DMS53 treated with DMSO at 0.1 percent for 48 hours (cell line): ENCODE results near the gene SLC9A9.
"Not testable (repeated sequence)": the region's sequence is repeated elsewhere in the genome, so short reads cannot be mapped to it uniquely, and the experiment has no call there.

Experiments
- DNase-seq: peaks from one replicate; lab custom pipeline; 2025; ENCODE audit not compliant: unreplicated experiment; lab: John Stamatoyannopoulos, UW

The SLC9A9 gene

DNA sequence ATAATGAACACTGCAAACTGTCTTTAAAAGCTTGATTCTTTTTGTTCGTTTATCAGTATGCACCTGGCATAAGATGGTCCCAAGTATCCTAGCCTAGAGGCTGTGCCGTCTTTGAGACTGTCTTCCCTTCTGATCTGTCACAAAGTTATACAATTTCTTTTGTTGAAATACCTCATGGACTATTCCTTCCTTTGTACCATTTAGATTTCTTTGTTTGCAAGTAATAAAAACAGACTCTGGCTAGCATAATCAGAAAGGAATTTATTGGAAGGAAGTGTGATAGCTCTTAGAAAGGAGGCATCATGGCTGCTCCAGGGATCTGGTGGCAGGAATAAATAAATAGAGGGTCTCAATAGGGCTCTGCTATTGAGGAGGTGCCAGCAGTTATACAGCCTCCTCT lies 280.4 kb downstream of the SLC9A9 start:
- no peak for DNase-seq

DNA sequence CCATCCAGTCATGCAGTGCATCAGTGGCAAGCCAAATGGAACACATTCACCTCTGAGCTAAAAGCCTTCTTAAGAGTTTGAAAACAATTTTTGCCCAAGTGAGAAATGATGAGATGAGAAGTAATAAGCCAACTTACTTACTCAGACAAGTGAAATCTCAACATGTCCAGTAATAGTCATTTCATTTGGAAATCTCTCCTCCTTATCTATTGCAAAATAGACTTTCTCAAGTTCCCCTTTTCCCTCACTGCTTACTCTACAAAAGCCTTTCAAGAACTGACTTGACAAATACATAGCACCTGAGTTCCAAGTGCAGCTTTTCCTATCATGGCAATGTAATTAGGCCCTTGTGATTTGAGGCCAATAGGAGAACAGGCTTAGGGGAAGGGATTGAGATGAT lies 282.3 kb downstream of the SLC9A9 start:
- no peak for DNase-seq

DNA sequence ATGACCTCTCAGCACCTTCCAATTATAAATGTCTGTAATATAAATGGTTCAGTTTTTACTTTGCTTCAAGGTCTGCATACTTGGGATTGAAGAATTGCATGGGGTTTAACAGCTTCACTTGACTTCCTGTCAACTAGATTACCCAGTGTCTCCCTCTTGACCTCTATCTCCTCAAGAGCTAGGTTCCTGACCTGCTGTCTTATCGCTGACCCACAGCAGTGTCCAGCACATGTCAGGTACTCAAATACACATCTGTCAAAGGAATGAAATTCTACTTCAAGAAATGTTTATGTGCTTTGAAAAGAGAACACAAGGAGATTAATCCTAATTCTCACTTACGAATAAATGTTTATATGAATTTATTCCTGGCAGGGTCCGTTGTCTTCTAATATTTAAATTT lies 284.5 kb downstream of the SLC9A9 start:
- no peak for DNase-seq

DNA sequence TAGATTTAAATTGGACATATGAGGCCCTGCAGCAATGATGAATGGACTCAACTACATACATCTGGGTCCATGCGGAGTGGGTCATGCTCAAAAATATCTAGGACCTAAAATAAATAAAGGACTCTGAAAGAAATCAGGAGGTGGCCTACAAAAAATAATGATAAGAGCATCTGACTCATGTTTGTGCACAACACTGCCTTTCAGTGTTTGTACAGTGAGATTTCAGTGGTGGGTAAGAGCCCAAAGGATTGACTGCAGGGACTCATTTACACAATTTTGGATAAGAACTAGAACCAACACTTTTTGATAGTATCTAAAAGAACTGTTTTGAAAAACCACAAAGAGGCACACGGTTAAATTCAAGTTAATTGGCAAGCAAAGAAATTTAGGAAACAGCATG lies 285.5 kb downstream of the SLC9A9 start:
- no peak for DNase-seq

DNA sequence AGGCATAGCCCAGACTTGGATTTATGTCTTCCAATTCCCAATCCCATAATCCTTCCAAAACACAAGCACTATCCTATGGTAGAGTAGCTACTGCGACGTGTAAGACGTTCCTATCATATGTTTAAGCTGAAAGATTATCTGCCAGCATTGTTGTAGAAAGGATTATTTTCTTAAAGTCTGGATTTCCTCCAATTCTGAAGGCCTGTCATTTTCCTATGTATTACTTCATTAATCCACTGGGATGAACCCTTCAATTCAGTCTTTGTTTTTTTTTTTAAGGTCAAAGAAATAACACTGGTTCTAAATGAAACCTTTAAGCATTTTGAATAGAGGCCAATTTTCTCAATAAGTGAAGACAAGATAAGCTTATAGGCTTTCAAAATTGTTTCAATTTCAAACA lies 289.0 kb downstream of the SLC9A9 start:
- no peak for DNase-seq

DNA sequence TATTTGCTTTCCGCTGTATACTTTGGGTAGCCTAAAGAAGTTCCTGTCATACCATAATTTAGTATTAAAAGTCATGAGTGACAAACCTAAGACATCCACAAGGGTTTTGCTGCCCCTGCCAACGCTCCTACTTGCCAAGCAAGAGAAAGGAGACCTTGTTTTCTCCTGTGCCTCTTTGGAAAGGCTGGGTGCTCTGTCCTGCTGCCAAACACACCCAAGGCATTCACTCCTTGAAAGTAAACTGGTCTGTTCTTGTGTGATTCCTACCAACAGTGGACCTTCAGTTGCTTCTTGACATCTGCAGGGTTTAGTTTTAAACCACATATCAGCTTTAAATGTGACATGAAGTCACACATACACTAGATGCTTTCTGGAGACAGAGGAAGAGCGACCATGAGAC lies 295.4 kb downstream of the SLC9A9 start:
- no peak for DNase-seq

DNA sequence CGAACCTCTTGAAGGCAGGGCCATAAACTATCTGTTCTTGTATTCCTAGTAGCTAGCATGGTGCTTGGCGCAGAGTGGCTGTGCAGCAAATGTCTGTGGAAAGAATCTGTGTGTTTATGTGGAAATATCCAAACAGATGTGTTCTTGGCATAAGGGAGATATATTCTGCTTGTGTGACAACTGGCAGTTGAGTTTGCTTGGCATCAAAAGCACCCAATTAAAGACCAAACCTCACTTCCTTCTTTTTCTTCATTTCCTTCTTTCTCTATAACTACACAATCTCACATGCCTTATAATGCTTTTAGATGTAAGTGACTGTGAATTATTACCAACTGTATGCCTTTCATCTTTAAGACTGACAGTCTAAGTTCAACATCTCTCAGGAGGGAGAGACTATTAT lies 296.5 kb downstream of the SLC9A9 start:
- DNase-seq, result no peak

DNA sequence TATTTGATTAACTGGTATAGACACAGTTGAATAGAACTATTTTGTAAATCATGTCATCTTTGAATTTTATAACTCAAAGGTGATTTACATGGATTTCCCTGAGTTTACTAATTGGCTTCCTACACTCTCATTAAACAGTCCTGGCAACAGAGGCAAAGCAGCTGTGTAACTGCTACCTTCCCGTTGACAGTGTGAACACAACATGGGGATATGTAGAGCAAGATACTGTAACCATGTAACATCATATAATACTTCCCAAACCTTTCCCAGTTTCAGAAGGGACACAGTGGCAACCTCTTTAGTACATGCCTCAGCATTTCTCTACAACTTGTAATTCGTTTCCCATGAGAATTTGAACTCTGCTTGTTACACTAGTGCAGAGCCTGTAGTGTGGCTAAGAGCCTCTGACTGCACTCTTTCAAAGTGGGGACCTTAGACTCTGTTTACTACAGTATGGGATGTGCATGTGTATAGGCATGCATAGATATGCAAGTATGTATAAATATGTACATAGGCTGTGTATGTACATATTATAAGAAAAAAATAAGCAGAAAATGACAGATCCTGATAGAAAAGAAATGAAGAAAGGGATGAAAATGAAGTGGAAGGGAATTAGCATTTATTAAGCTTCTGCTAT lies 299.3 kb downstream of the SLC9A9 start:
- DNase-seq, result no peak

DNA sequence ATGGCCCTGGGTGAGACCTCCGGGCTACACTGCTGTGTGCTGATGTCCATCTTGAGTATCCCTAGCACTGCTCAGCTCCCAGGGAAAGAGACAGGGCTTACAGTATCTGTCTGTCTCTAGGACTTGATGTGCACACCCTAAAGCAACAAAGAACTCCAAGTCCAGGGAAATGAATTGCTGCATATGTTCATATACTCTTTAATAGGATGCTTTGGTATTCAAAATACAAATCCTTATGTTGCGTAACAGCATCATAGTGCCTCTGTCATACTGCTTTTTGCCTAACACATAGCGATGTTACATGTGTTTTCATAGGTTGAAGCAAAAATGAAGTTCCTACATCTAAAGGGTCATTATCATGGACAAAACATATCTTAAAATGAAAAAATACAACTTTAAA lies 299.9 kb downstream of the SLC9A9 start:
- no peak for DNase-seq

DNA sequence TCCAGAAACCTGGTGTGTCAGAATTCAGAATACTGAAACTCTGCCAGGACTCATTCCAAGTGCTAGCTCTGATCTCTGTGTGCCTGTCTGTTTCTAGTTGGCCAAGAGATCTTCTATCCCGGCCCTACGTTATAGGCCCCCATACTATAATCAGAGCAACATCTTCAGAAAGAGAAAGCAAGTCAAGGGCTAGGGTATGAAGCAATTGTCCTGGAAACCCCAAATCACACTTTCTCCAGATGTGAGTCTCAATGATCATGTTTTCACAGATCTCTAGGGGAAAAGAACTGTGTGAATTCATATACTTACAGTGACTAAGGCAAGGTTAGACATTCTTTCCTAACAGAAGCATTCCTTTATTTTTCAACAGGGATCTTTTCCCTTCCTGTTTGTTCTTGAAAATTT lies 309.7 kb downstream of the SLC9A9 start:
- no peak for DNase-seq

DNA sequence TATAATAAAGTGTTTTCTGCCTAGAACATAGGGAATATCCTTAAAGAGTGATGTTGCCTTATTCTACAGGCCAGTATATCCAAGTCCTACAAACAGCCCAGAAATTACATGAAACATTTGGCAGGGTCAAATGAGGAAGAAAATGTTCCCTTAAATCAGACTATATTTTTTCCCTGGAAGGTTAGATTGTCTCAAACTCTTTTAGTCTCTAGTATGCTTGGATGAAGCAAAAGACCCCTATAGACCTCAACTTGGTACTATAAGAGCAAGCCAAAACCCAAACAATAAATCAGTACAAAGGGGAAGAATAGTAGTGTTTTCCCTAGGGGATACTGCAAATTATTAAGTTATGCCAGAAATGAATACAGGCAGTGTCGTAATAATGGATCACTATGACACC lies 310.2 kb downstream of the SLC9A9 start:
- no peak for DNase-seq

DNA sequence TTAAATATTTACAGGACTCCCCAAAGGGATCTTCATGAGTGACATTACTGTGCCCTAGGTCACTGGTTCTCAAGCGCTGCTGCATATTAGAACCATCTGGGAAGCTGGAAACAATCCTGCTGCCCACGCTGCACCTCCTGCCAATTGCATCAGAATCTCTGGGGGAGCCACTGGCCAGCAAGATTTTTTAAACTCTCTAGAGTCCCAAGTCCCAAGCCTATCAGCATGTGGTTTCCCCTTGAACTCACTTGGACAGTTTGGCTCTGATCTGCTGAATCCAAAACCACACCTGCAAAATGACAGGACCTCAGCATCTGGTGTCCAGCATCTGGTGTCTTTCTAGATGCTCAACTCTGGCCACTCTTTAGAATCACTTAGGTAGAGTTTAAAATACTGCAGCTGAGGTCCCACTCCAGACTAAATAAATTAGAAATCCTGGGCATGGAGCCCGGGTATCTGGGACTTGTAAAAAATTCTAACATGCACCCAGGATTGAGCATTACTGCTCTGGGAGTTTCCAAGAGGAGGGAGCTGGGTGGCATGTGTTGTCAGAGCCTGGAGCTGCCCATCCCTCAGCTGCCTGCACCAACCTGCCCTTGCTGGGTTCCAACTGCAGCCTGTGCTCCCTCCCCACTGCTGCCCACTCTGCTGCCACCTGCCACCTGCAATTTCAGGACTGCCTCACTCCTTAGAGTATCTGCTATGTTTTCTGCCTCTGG lies 311.3 kb downstream of the SLC9A9 start:
- DNase-seq, result no peak

DNA sequence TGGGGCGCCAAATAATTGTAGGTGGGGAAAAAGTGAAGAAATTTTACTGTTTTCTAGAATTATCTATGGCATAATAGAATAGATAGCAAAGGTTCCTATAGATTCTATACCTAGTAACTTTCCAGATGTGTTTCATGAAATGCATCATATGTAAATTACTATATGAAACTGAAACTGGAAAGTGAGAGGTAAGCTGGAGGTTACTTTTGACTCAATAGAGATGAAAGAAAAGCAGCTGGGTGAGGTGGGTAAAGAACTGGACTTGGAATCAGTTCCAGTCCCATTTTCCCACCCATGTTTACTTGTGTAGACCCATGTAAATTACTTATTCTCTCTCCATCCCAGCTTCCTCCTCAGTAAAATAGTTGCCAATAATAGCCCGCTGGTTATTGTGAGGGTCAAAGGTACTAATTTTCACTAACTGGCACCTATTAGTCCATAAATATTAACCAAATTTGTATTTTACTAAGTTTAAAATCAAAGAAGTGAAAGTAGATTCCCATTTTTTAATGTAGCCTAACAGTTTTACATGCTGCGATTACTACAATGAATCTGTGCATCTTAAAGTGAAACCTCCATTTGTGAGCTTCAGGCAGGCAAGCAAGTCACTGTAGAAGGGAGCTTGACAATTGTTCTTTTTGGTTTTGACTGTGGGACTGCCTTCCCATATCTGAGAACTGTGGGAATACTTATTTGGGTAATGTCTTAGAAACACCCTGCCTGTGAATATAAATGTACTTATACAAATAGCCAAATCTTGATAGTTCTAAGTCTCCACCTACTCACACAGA lies 312.1 kb downstream of the SLC9A9 start:
- no peak for DNase-seq

DNA sequence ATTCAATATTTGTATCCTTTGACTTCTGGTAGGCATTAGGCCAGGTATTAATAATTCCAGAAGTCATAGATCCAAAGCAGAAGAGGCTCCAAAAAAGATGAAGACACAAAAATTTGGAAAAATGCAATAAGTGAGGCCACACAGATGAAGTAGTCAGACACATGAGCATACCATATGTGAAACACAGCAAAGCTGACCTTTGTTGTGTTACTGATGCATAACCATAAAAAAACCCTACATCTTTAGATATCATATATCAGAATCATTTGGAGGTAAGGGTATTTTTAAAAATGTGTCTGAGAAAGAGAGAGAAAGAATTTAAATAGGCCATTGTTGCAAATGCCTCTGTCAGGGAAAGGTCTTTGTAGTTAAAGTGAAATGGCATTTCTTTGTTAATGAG lies 314.9 kb downstream of the SLC9A9 start:
- no peak for DNase-seq

DNA sequence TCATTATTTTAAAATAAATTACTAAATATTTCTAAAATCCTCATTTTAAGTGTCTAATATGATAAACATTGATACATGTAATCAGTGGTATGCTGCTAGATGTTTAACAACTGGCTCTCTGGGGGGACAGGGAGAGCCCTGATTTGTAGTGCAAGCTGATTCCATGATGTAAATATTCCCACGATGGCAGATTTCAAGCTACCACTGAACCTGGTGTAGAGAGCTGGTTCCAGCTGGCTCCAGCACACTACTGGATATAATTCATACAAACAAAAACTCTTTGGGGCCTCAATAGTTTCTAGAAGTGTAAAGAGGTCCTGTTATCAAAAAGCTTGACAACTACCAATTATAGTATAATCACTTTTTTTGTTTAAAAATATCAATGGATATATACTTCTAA lies 316.2 kb downstream of the SLC9A9 start:
- DNase-seq, result no peak

DNA sequence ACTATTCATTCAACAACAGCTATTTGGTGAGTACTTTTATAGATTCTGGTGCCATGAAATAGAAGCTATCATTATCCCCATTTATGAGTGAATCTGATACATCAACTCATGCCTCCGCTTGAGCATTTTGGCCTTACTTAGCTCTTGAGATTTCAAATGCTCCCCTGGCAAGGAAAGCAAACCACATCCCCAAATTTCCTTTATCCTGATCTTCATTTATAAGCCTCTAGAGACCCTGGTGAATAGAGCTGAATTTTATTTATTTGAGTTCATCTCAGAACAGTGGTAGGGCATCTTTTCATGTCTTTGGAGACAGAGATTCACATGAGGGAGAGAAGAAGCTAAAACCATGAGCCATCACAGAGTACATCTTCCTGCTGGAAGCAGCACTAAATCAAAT lies 317.2 kb downstream of the SLC9A9 start:
- no peak for DNase-seq

DNA sequence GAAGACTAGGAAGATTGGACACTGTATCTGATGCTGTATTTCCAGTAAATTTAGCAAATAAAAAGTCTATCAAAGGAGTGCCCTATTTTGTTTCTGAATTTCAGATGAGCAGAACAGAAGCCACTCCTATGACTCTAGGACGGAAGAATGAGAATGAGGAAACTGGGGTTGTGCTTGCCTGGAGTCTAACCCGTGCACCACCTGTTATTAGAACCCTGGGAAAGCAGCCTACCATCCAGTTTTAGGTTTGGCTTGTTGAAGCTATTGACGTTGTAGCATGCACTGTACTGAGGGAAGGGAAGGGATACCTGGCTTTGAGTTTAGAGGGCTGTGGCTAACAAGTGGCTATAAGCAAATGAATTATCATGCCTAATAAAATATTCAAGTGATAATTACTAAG lies 318.5 kb downstream of the SLC9A9 start:
- DNase-seq, result no peak

DNA sequence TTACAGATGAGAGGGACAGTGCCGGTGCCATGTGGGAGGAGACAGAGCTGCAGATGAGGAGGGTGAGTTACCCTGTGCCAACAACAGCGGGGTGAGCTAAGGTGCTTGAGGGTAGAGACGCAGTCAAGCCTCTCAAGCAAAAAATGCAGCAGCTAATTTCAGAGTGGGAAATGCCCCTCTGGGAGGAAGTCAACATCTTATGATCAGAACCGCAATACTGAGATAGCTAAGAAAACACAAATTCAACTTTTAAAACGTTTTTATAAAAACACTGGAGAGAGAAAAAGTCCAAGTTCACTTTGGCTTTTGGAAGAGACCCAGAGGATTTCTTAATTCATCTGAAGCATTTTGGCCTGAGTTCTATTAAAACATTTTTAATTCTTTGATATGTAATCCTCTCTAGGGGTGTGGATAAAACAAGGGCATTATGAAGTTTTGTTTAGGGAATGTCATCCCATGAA lies 319.2 kb downstream of the SLC9A9 start:
- DNase-seq, result no peak

DNA sequence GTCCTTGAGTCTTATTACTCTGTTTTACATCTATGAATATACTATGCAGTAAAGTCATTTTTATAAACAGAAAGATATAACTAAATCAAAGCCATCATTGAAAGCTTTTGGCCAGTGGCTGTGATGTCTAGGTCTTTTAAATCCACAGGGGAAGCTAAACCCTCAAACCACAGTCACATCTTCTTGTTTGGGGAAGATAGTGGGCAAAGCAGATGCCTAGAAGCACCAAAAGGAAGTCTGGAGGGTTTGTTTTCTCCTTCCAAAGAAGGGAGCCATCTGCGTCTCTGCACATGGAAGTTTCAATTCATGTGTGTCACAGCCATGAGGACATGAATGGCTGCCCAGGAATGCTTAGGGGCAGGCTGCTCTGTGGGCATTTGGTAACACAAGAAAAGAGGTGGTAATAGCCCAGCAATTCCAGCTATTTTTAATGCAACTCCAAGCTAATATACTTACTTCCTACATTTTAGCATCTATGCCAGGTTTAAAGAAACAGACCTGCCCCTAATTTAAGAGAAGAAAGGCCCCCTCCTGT lies 322.2 kb downstream of the SLC9A9 start:
- no peak for DNase-seq

DNA sequence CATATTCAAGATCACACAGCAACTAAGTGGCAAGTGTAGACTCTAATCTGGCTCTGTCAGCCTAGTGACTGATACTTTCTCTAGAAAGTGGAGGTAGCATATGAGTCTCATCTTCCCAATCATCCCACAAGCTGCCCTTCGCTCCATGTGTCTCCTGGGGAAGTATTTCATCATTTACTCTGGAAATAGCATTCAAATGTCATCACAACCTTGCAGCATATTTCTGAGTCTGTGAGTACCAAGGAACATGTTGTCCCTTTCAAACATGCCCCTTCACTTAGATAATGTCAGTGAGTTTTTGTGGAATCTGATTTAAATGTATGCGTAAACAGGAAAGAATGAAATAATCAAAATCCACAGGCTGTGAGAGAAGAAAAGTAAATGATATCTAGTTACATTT lies 322.9 kb downstream of the SLC9A9 start:
- DNase-seq, result no peak

DNA sequence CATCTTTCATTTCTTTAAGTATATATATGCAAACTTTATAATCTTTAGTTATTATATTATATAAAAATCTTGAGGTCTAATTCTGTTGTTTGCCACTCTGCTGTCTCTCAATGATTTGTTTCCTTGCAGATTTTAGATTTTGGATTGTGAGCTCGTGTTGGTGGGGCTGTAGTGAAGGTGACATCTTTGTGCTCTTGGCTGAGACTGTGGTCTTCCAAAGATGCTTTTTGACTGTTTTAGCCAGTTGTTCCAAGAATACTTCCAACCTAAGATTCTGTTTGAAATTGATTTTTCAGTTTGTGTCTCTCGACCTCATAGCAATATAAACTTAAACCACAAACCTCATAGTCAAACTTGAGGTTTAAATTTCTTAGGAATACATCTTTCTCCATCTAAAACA lies 326.5 kb downstream of the SLC9A9 start:
- no peak for DNase-seq

DNA sequence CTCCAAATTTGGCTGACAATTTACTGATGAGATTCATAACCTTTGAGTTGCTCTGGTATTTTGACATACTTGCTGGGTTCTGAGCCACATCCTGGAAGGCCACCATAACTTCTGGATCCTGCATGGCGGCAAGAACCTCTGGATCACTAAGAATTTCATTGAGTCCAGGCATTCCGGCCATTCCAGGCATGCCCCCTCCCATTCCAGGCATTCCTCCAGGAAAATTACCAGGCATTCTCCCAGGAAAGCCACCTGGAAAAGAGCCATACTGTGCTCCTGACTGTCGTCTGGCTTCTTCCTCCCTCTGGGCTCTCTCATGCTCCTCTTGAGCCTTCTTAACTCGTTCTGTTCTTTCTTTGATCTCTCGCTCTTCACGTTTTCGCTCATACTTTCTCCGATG lies 331.1 kb downstream of the SLC9A9 start:
- not testable (repeated sequence) for DNase-seq
